Transverse colon (tissue), 4 donors: ENCODE measurements around the gene PPP2R2C. TPM values are rescaled to one million over a fixed set of nuclear protein-coding genes. Genes with fewer than 3 reads are reported as not detected.

ENCODE experiments used
- DNase-seq: peaks from one replicate; pipeline ENCODE4 v3.0.0-alpha.2; 2019
- H3K27ac ChIP-seq, 4 donors: fragments of 200-600 bp; sonication (generic); 2 replicates each; pipeline ENCODE4 v1.5.1; 2016 to 2018; ENCODE audit warnings: inconsistent platforms in 4 of 4
- H3K27me3 ChIP-seq: fragments of 200-600 bp; sonication (generic); 2 replicates; pipeline ENCODE4 v1.5.1; 2017; ENCODE audit warnings: inconsistent platforms
- H3K36me3 ChIP-seq, 4 donors: fragments of 200-600 bp; sonication (generic); 2 replicates each; pipeline ENCODE4 v1.5.1; 2017 to 2019; ENCODE audit warnings: inconsistent platforms in 4 of 4
- H3K4me1 ChIP-seq, 4 donors: fragments of 200-600 bp; sonication (generic); 2 replicates each; pipeline ENCODE4 v1.5.1; 2017 to 2020; ENCODE audit warnings: inconsistent platforms in 4 of 4
- H3K4me3 ChIP-seq, 4 donors: fragments of 200-600 bp; sonication (generic); 1 replicate in 1 of 4; 2 replicates in 3 of 4; pipeline versions ENCODE4 v1.5.1 to v1.6.1; 2017 to 2019; ENCODE audit warnings: inconsistent platforms in 4 of 4
- H3K9me3 ChIP-seq, 2 donors: fragments of 200-600 bp; sonication (generic); 2 replicates each; pipeline ENCODE4 v1.5.1; 2017 to 2019; ENCODE audit warnings: inconsistent platforms in 2 of 2
- EP300 ChIP-seq: sonication (generic); formaldehyde crosslinking; IDR thresholded peaks from one replicate; pipeline ENCODE4 v1.6.1; 2017; ENCODE audit warnings: antibody characterized with exemption, low read depth
- POLR2A ChIP-seq: fragments of 450-650 bp; IDR thresholded peaks from one replicate; pipeline ENCODE4 v1.6.1; 2016; ENCODE audit warnings: antibody characterized with exemption, mild to moderate bottlenecking, moderate library complexity
- POLR2AphosphoS5 ChIP-seq, 3 donors: sonication (generic); formaldehyde crosslinking; IDR thresholded peaks; one replicate each; pipeline ENCODE4 v1.6.1; 2016; ENCODE audit warnings: antibody characterized with exemption in 3 of 3
- WGBS, 2 donors: methylation state at CpG; one replicate each; pipeline ENCODE4 v1.1.5; 2018; ENCODE audit warnings: low coverage in 1 of 2; 5-methylcytosine and 5-hydroxymethylcytosine counted together
- in situ Hi-C, 4 donors: fragments of 200-750 bp; cut with MboI; loops; one replicate each; pipeline versions ENCODE4 v1.15.0 to v1.15.1; 2017; ENCODE audit warnings: low sequenced_read_pairs in 3 of 4, low pct_ligation_motif_present in 1 of 4, low pct_unique_long_range_greater_than_20kb in 1 of 4
- intact Hi-C: fragments of 100-400 bp; cut with DNase I; formaldehyde crosslinking; loops from one replicate; pipeline ENCODE4 v1.15.1; 2023; ENCODE audit warnings: low total_unique reads
- total RNA-seq, 4 donors: library from RNA; depleted of rRNA; stranded (reverse); fragments of >200 nt; gene quantifications; one replicate each; pipeline ENCODE4 v1.1.0, GENCODE V29; 2016
- TF ChIP-seq, protein P1 (sequence below), 5 experiments: fragments of 200-600 bp in 3 of 5; fragments of 450-650 bp in 2 of 5; sonication (generic) in 3 of 5; IDR thresholded peaks; 1 replicate in 2 of 5; 2 replicates in 3 of 5; pipeline ENCODE4 v1.5.1; 2016 to 2017; ENCODE audit warnings: antibody characterized with exemption in 5 of 5, inconsistent platforms in 3 of 5, mild to moderate bottlenecking in 2 of 5, moderate library complexity in 1 of 5

Gene PPP2R2C
- total RNA-seq, 4 donors from 2014 or later = 0.27 to 8.8 (median 1.7) TPM

- Histone ChIP-seq H3K9me3 (no peaks in the 10 kb centered on the region), H3K27ac (no peak overlapping the region), H3K4me3 (no peak overlapping the region), H3K36me3 (no peaks in the 10 kb centered on the region), H3K4me1 (no peaks in the 10 kb centered on the region), H3K27me3 (peaks cover 8% of the 10 kb centered on the region)
- 47% methylated on average over 15 of the region's 15 CpGs; no CpG with 5 or more reads in 1 of the 2 donors for WGBS, 2 donors
- TF ChIP-seq, protein P1, sequence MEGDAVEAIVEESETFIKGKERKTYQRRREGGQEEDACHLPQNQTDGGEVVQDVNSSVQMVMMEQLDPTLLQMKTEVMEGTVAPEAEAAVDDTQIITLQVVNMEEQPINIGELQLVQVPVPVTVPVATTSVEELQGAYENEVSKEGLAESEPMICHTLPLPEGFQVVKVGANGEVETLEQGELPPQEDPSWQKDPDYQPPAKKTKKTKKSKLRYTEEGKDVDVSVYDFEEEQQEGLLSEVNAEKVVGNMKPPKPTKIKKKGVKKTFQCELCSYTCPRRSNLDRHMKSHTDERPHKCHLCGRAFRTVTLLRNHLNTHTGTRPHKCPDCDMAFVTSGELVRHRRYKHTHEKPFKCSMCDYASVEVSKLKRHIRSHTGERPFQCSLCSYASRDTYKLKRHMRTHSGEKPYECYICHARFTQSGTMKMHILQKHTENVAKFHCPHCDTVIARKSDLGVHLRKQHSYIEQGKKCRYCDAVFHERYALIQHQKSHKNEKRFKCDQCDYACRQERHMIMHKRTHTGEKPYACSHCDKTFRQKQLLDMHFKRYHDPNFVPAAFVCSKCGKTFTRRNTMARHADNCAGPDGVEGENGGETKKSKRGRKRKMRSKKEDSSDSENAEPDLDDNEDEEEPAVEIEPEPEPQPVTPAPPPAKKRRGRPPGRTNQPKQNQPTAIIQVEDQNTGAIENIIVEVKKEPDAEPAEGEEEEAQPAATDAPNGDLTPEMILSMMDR (IDR thresholded peaks at IDR 0.05) = no peak
- TF ChIP-seq POLR2A (no peak), POLR2AphosphoS5 (IDR thresholded peaks at IDR 0.05) (no peak), EP300 (no peak)
- in situ Hi-C loops (no loop called here), intact Hi-C loops (no loop called here)
- DNase-seq = no peak
These were observed 81.1 kb downstream of the PPP2R2C start for GRCh38 chr4:6391186-6391851.

DNA sequence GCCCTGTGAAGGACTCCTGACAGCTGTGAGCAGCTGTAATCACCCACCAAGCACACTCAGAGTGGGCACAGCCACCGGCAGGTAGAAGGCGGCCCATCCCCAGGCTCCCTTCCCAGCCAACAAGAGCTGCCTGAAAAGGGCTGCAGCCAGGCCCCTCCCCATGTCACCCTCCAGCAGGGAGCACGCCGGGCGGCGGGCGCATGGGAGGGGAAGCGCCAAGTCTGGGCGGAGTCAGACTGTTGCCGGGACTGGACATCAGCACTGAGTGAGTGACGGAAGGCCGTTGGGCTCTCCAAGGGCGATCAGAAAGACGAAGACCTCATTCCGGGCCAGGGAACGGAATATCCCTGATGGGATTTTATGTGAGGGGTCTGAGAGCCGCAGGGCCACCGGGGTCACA, 82.1 kb downstream of the PPP2R2C start:
- no peak overlapping the region for H3K27ac ChIP-seq
- TF ChIP-seq, protein P1 (IDR thresholded peaks at IDR 0.05) = no peak
- in situ Hi-C loops = no loop called here
- 18% methylated on average over 17 of the region's 18 CpGs; no CpG with 5 or more reads in 1 of the 2 donors for WGBS, 2 donors
- no peak for DNase-seq
- H3K4me3 ChIP-seq = no peak overlapping the region
- peaks cover 8% of the 10 kb centered on the region for H3K27me3 ChIP-seq
- intact Hi-C loops = no loop called here
- no peaks in the 10 kb centered on the region for H3K9me3 ChIP-seq
- H3K36me3 ChIP-seq = no peaks in the 10 kb centered on the region
- H3K4me1 ChIP-seq = no peaks in the 10 kb centered on the region

GRCh38 chr4:6389142-6389825, 83.1 kb downstream of the PPP2R2C start:
- Histone ChIP-seq H3K27me3 (peaks cover 8% of the 10 kb centered on the region), H3K9me3 (no peaks in the 10 kb centered on the region), H3K27ac (no peak overlapping the region), H3K4me1 (no peaks in the 10 kb centered on the region), H3K4me3 (no peak overlapping the region), H3K36me3 (no peaks in the 10 kb centered on the region)
- in situ Hi-C loops (no loop called here), intact Hi-C loops (no loop called here)
- no peak for TF ChIP-seq POLR2AphosphoS5 (IDR thresholded peaks at IDR 0.05)
- TF ChIP-seq, protein P1 (IDR thresholded peaks at IDR 0.05) = no peak
- no peak for DNase-seq
- 69 to 94% methylated on average over 3 to 19 of the region's 19 CpGs for WGBS, 2 donors

DNA sequence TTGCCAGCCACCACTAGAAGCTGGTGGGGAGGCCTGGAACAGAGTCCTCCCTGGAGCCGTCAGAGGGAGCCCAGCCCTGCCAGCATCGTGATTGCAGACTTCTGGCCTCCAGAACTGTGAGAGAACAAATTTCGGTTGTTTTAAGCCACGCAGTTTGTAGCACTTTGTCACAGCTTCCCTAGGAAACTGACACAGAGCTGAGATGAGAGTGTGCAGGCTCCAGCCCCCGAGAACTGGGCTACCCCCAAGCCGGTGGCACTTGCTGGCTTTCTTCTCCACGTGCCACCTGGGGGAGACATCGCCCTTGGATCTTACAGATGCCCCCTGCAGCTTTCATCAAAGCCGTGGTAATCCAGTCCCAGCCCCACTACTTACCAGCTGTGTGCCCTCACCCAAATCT, 83.7 kb downstream of the PPP2R2C start:
- in situ Hi-C loops (no loop called here), intact Hi-C loops (no loop called here)
- H3K4me1 ChIP-seq = no peaks in the 10 kb centered on the region
- TF ChIP-seq EP300 = no peak
- no peak for TF ChIP-seq POLR2AphosphoS5 (IDR thresholded peaks at IDR 0.05)
- no peak for TF ChIP-seq POLR2A
- TF ChIP-seq, protein P1 (IDR thresholded peaks at IDR 0.05) = no peak
- no peak overlapping the region for H3K4me3 ChIP-seq
- no peaks in the 10 kb centered on the region for H3K36me3 ChIP-seq
- no peaks in the 10 kb centered on the region for H3K9me3 ChIP-seq
- peaks cover 8% of the 10 kb centered on the region for H3K27me3 ChIP-seq
- H3K27ac ChIP-seq = no peak overlapping the region
- 40 to 71% methylated on average over 1 to 9 of the region's 9 CpGs for WGBS, 2 donors
- no peak for DNase-seq
